ENCODE measurements around the gene IGSF11. TPM values are rescaled to one million over a fixed set of nuclear protein-coding genes. Genes with fewer than 3 reads are reported as not detected.

Gene IGSF11
- total RNA-seq, 2 experiments from 2014 or later = 0.53 to 0.58 TPM

GRCh38 chr3:118942671-118943070 is 92.0 kb downstream of the IGSF11 start:
- peaks cover 2% of the 10 kb centered on the region for H3K9me3 Mint-ChIP-seq
- TF ChIP-seq, protein P1, sequence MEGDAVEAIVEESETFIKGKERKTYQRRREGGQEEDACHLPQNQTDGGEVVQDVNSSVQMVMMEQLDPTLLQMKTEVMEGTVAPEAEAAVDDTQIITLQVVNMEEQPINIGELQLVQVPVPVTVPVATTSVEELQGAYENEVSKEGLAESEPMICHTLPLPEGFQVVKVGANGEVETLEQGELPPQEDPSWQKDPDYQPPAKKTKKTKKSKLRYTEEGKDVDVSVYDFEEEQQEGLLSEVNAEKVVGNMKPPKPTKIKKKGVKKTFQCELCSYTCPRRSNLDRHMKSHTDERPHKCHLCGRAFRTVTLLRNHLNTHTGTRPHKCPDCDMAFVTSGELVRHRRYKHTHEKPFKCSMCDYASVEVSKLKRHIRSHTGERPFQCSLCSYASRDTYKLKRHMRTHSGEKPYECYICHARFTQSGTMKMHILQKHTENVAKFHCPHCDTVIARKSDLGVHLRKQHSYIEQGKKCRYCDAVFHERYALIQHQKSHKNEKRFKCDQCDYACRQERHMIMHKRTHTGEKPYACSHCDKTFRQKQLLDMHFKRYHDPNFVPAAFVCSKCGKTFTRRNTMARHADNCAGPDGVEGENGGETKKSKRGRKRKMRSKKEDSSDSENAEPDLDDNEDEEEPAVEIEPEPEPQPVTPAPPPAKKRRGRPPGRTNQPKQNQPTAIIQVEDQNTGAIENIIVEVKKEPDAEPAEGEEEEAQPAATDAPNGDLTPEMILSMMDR (IDR thresholded peaks at IDR 0.05) = no peak
- POLR2A ChIA-PET = interaction anchor here (1.0 to 1.5 kb wide), 2 partner anchors 13 to 58 kb away, joined by 3 to 12 read pairs; no protein-coding TSS in a partner anchor
- intact Hi-C loops (cut with DNase I, micrococcal nuclease) = loop anchor here in 1 of 2 experiments (10.0 kb wide), 1 partner anchor 92 kb away; the partner anchor contains the start of gene IGSF11
- Histone ChIP-seq H3K9me3 (ENCODE audit: control insufficient read depth in 1 of 2, insufficient read depth in 1 of 2, low read length in 2 of 2) (no peaks in the 10 kb centered on the region), H3K27ac (ENCODE audit: low read depth in 1 of 2, low read length in 2 of 2) (no peak overlapping the region), H3K4me1 (ENCODE audit: insufficient read depth, low read length) (peaks cover 5% of the 10 kb centered on the region), H3K27me3 (ENCODE audit: control insufficient read depth in 1 of 2, insufficient read depth in 2 of 2, low read length in 2 of 2) (no peaks in the 10 kb centered on the region), H3K36me3 (ENCODE audit: insufficient read depth, low read length) (no peaks in the 10 kb centered on the region), H3K4me3 (ENCODE audit: low read length) (no peak overlapping the region)
- ATAC-seq (ENCODE audit: poor library complexity) (peak; percentile 58), DNase-seq (peak in 2 of 14 experiments; percentile 13 to 14)
- no peaks in the 10 kb centered on the region for H3K27me3 Mint-ChIP-seq
- no peak overlapping the region for H3K4me3 Mint-ChIP-seq
- peak overlapping the region; percentile 49 for H3K27ac Mint-ChIP-seq
- no peaks in the 10 kb centered on the region for H3K36me3 Mint-ChIP-seq (ENCODE audit: low read depth)
- CTCF ChIA-PET = no interaction called here
- peaks cover 56% of the 10 kb centered on the region for H3K4me1 Mint-ChIP-seq (ENCODE audit: low read depth)

DNA sequence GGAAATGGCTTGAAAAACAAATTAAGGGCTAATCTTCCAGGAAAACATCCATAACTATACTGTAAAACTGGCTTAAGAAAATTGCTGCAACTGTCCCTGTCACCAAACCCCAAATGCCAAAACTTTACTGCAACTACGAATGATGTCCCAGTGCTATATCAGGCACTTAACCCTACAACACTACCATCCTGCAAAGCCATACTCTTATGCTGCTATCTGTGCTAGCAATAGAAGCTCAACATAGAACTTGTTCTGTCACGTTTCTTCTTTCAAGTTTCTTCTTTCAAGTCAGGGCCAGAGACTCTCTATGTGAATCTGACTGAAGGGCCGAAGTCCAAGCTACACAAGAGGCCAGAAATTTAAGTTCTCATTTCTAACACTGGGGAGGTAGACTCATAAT is 92.5 kb downstream of the IGSF11 start:
- no peaks in the 10 kb centered on the region for H3K36me3 Mint-ChIP-seq (ENCODE audit: low read depth)
- POLR2A ChIA-PET = interaction anchor here (0.6 to 1.5 kb wide), 3 partner anchors 14 to 78 kb away, joined by 3 to 12 read pairs (median 3); no protein-coding TSS in a partner anchor
- Histone ChIP-seq H3K27me3 (ENCODE audit: control insufficient read depth in 1 of 2, insufficient read depth in 2 of 2, low read length in 2 of 2) (no peaks in the 10 kb centered on the region), H3K4me3 (ENCODE audit: low read length) (no peak overlapping the region), H3K4me1 (ENCODE audit: insufficient read depth, low read length) (peaks cover 5% of the 10 kb centered on the region), H3K27ac (ENCODE audit: low read depth in 1 of 2, low read length in 2 of 2) (no peak overlapping the region), H3K9me3 (ENCODE audit: control insufficient read depth in 1 of 2, insufficient read depth in 1 of 2, low read length in 2 of 2) (no peaks in the 10 kb centered on the region), H3K36me3 (ENCODE audit: insufficient read depth, low read length) (no peaks in the 10 kb centered on the region)
- DNase-seq (no peak), ATAC-seq (ENCODE audit: poor library complexity) (no peak)
- H3K9me3 Mint-ChIP-seq = peaks cover 2% of the 10 kb centered on the region
- H3K4me1 Mint-ChIP-seq (ENCODE audit: low read depth) = peaks cover 52% of the 10 kb centered on the region
- TF ChIP-seq, protein P1 (IDR thresholded peaks at IDR 0.05) = no peak
- peak overlapping the region; percentile 10 for H3K4me3 Mint-ChIP-seq
- intact Hi-C loops (cut with DNase I, micrococcal nuclease) = loop anchor here in 1 of 2 experiments (10.0 kb wide), 1 partner anchor 93 kb away; the partner anchor contains the start of gene IGSF11
- H3K27me3 Mint-ChIP-seq = no peaks in the 10 kb centered on the region
- peak overlapping the region; percentile 49 for H3K27ac Mint-ChIP-seq
- CTCF ChIA-PET = no interaction called here

DNA sequence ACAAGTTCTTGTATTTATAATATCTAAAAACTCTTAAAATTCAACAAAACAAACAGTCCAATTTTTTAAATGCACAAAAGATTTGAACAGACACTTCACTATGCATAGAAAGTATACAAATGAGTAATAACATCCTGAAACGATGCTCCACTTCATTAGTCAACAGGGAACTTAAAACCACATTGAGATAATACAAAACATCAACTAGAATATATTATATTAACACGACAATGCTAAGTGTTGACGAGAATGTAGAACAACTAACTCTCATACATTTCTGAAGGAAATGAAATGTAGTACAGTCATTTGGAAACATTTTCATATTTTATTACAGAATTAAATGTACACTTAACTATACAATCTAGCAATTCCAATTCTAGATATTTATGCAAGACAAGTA is 93.4 kb downstream of the IGSF11 start:
- no peaks in the 10 kb centered on the region for H3K27me3 ChIP-seq (ENCODE audit: control insufficient read depth in 1 of 2, insufficient read depth in 2 of 2, low read length in 2 of 2)
- Mint-ChIP-seq H3K4me1 (ENCODE audit: low read depth) (peaks cover 48% of the 10 kb centered on the region), H3K4me3 (no peak overlapping the region), H3K9me3 (peaks cover 2% of the 10 kb centered on the region), H3K27me3 (no peaks in the 10 kb centered on the region), H3K36me3 (ENCODE audit: low read depth) (no peaks in the 10 kb centered on the region), H3K27ac (peak overlapping the region; percentile 49)
- POLR2A ChIA-PET = no interaction called here
- H3K27ac ChIP-seq (ENCODE audit: low read depth in 1 of 2, low read length in 2 of 2) = no peak overlapping the region
- H3K9me3 ChIP-seq (ENCODE audit: control insufficient read depth in 1 of 2, insufficient read depth in 1 of 2, low read length in 2 of 2) = no peaks in the 10 kb centered on the region
- H3K4me1 ChIP-seq (ENCODE audit: insufficient read depth, low read length) = peaks cover 5% of the 10 kb centered on the region
- H3K4me3 ChIP-seq (ENCODE audit: low read length) = no peak overlapping the region
- TF ChIP-seq, protein P1 (IDR thresholded peaks at IDR 0.05) = no peak
- no peak for DNase-seq
- no peaks in the 10 kb centered on the region for H3K36me3 ChIP-seq (ENCODE audit: insufficient read depth, low read length)
- CTCF ChIA-PET = no interaction called here
- intact Hi-C loops (cut with DNase I, micrococcal nuclease) = loop anchor here in 1 of 2 experiments (10.0 kb wide), 1 partner anchor 94 kb away; the partner anchor contains the start of gene IGSF11
- ATAC-seq (ENCODE audit: poor library complexity) = no peak
